GM12878 (cell line): ENCODE measurements around the gene SPIN1. TPM values are rescaled to one million over a fixed set of nuclear protein-coding genes. Genes with fewer than 3 reads are reported as not detected.

Experiments
- ATAC-seq: fragments of 200-7000 bp; cut with Tn5 transposase; 3 replicates; pipeline ENCODE4 v1.9.1; 2020; ENCODE audit warnings: mild to moderate bottlenecking, moderate library complexity
- BruUV-seq: library from RNA; stranded (reverse); fragments of 400-500 nt; replicated peaks from 2 replicates; lab custom pipeline; 2021; lab: Mats Ljungman, UMichigan
- CTCF ChIA-PET: fragments of 300-600 bp; sonication (Branson Sonifier 250); formaldehyde crosslinking; extraction: SDS; loops from one replicate; lab custom pipeline; 2021; ENCODE audit warnings: inconsistent platforms; lab: Yijun Ruan, JAX
- POLR2A ChIA-PET: fragments of 350-600 bp; formaldehyde crosslinking; extraction: SDS; loops from one replicate; lab custom pipeline; 2021; ENCODE audit warnings: inconsistent platforms; lab: Charles Lee
- RAD21 ChIA-PET: fragments of 300-600 bp; sonication (Branson Sonifier 250); formaldehyde crosslinking; loops from one replicate; lab custom pipeline; 2023; ENCODE audit warnings: antibody characterized with exemption; ENCODE audit not compliant: unreplicated experiment; lab: Charles Lee
- SMC1A ChIA-PET: fragments of 300-600 bp; sonication (Branson Sonifier 250); formaldehyde crosslinking; loops from one replicate; lab custom pipeline; 2023; ENCODE audit not compliant: unreplicated experiment, uncharacterized antibody; lab: Charles Lee
- DNase-seq: peaks from one replicate; pipeline ENCODE4 v3.0.0-alpha.2; 2011; ENCODE audit warnings: low read depth, low spot score
- FAIRE-seq: peaks from 3 replicates; lab custom pipeline; 2011; peaks lifted over from hg19 to GRCh38; lab: Jason Lieb, UNC
- H2AFZ ChIP-seq: 2 replicates; pipeline ENCODE4 v1.6.0; 2011; ENCODE audit warnings: low read depth, low read length, control low read depth; ENCODE audit not compliant: control insufficient read depth
- H3K27ac ChIP-seq: 2 replicates; pipeline ENCODE4 v1.5.1; 2011; ENCODE audit warnings: control low read depth; ENCODE audit not compliant: control insufficient read depth, insufficient read depth
- H3K27me3 ChIP-seq, 2 experiments: replicated peaks in 1 of 2; 2 replicates each; pipeline versions ENCODE4 v1.6.0 to v1.6.1; 2011; ENCODE audit warnings: low read length in 1 of 2; ENCODE audit not compliant: control insufficient read depth in 2 of 2, insufficient read depth in 2 of 2
- H3K36me3 ChIP-seq, 2 experiments: 2 replicates each; pipeline ENCODE4 v1.5.1; 2011; ENCODE audit warnings: low read length in 1 of 2; ENCODE audit not compliant: control insufficient read depth in 2 of 2, insufficient read depth in 2 of 2
- H3K4me1 ChIP-seq: 2 replicates; pipeline ENCODE4 v1.6.1; 2011; ENCODE audit warnings: mild to moderate bottlenecking, low read length, moderate library complexity, mixed read lengths; ENCODE audit not compliant: control insufficient read depth, insufficient read depth
- H3K4me2 ChIP-seq: 2 replicates; pipeline ENCODE4 v1.6.0; 2011; ENCODE audit warnings: control low read depth; ENCODE audit not compliant: control insufficient read depth, insufficient read depth
- H3K4me3 ChIP-seq: fragments of 200-600 bp; sonication (generic); 2 replicates; pipeline ENCODE4 v1.5.1; 2016
- H3K79me2 ChIP-seq: 2 replicates; pipeline ENCODE4 v1.6.0; 2011; ENCODE audit warnings: low read length; ENCODE audit not compliant: control insufficient read depth, insufficient read depth
- H3K9ac ChIP-seq: 2 replicates; pipeline ENCODE4 v1.8.0; 2011; ENCODE audit warnings: low read length, control low read depth, mixed read lengths; ENCODE audit not compliant: control insufficient read depth, insufficient read depth
- H3K9me3 ChIP-seq: replicated peaks from 3 replicates; pipeline ENCODE4 v1.5.1; 2011; ENCODE audit warnings: mild to moderate bottlenecking, low read length; ENCODE audit not compliant: control insufficient read depth, insufficient read depth
- H4K20me1 ChIP-seq: 2 replicates; pipeline ENCODE4 v1.6.0; 2011; ENCODE audit not compliant: control insufficient read depth, insufficient read depth
- CHD4 ChIP-seq: fragments of 200-600 bp; sonication (generic); IDR thresholded peaks from 2 replicates; pipeline ENCODE4 v1.6.1; 2016; ENCODE audit warnings: mild to moderate bottlenecking
- CREM ChIP-seq: IDR thresholded peaks from 2 replicates; pipeline ENCODE4 v1.6.1; 2014; ENCODE audit warnings: antibody characterized with exemption, low read depth
- EED ChIP-seq: sonication (generic); IDR thresholded peaks from 2 replicates; pipeline ENCODE4 v1.6.1; 2016; ENCODE audit warnings: antibody characterized with exemption, low read depth
- EGR1 ChIP-seq, 2 experiments: IDR thresholded peaks; 1 replicate in 1 of 2; 2 replicates in 1 of 2; pipeline ENCODE4 v1.6.1; 2011 to 2012; ENCODE audit warnings: low read depth in 2 of 2, low read length in 2 of 2, borderline replicate concordance in 1 of 2, mild to moderate bottlenecking in 1 of 2, moderate library complexity in 1 of 2
- ESRRA ChIP-seq: IDR thresholded peaks from 2 replicates; pipeline ENCODE4 v1.6.1; 2012; ENCODE audit warnings: mild to moderate bottlenecking, low read length, improper control_type of control experiment
- GABPA ChIP-seq: IDR thresholded peaks from 2 replicates; pipeline ENCODE4 v1.6.1; 2014; ENCODE audit warnings: antibody characterized with exemption, low read depth, mild to moderate bottlenecking, inconsistent platforms
- POLR2AphosphoS2 ChIP-seq: IDR thresholded peaks from 2 replicates; pipeline ENCODE4 v1.6.1; 2011; ENCODE audit warnings: low read depth, mild to moderate bottlenecking, low read length, improper control_type of control experiment, moderate library complexity
- POLR2AphosphoS5 ChIP-seq: IDR thresholded peaks from 2 replicates; pipeline ENCODE4 v1.6.1; 2011; ENCODE audit warnings: mild to moderate bottlenecking, low read length, inconsistent platforms
- REST ChIP-seq: IDR thresholded peaks from 2 replicates; pipeline ENCODE4 v1.6.1; 2012; ENCODE audit warnings: mild to moderate bottlenecking, low read depth, low read length
- SMAD5 ChIP-seq: IDR thresholded peaks from 2 replicates; pipeline ENCODE4 v1.6.1; 2016; ENCODE audit warnings: antibody characterized with exemption, low read depth
- YBX1 ChIP-seq: fragments of 450-650 bp; IDR thresholded peaks from 2 replicates; pipeline ENCODE4 v1.6.1; 2016; ENCODE audit warnings: antibody characterized with exemption
- ZBED1 ChIP-seq: IDR thresholded peaks from 2 replicates; pipeline ENCODE4 v1.6.1; 2016; ENCODE audit warnings: borderline replicate concordance
- ZNF217 ChIP-seq: fragments of 450-650 bp; IDR thresholded peaks from 2 replicates; pipeline ENCODE4 v1.6.1; 2017; ENCODE audit warnings: antibody characterized with exemption, mild to moderate bottlenecking
- WGBS: methylation state at CpG from one replicate; pipeline ENCODE4 v1.1.6; 2016; ENCODE audit warnings: low lambda C conversion rate; ENCODE audit not compliant: insufficient replicate concordance, insufficient coverage; ENCODE audit errors: missing lambda C conversion rate; 5-methylcytosine and 5-hydroxymethylcytosine counted together
- in situ Hi-C: fragments of 300-500 bp; cut with MboI; formaldehyde crosslinking; loops from 9 replicates; pipeline ENCODE4 v1.14.3; 2018; ENCODE audit warnings: mixed read lengths
- intact Hi-C: fragments of 100-400 bp; cut with micrococcal nuclease; formaldehyde crosslinking; loops from one replicate; pipeline ENCODE4 v1.14.2; 2022; ENCODE audit not compliant: unreplicated experiment
- polyA plus RNA-seq, 11 experiments: library from polyadenylated mRNA; depleted of rRNA in 4 of 11; unstranded in 6 of 11; stranded (reverse) in 5 of 11; fragments of >200 nt; fragmentation: Nextera tagmentation in 4 of 11; fragmentation: Illumina TruSeq in 1 of 11; extraction: Ambion mirVana in 4 of 11; extraction: Trizol in 1 of 11; gene quantifications; 1 replicate in 1 of 11; 2 replicates in 10 of 11; pipeline versions ENCODE4 v1.2.1 to v1.2.3, GENCODE V29; 2011 to 2016; ENCODE audit warnings: inconsistent platforms in 2 of 11, missing spikeins in 2 of 11, low read depth in 1 of 11
- total RNA-seq, 4 experiments: library from RNA; depleted of rRNA in 3 of 4; stranded (reverse); fragments of >200 nt in 3 of 4; fragmentation: Illumina TruSeq in 1 of 4; extraction: Trizol in 1 of 4; gene quantifications; 2 replicates each; pipeline versions ENCODE4 v1.2.1 to v1.2.3, GENCODE V29; 2013 to 2021
- TF ChIP-seq, protein P1 (sequence below): IDR thresholded peaks from 2 replicates; pipeline ENCODE4 v1.6.1; 2011; ENCODE audit warnings: mild to moderate bottlenecking, low read depth, low read length, moderate library complexity; ENCODE audit not compliant: insufficient replicate concordance
- TF ChIP-seq, protein P2 (sequence below): fragments of 450-650 bp; IDR thresholded peaks from 2 replicates; pipeline ENCODE4 v1.6.1; 2017; ENCODE audit warnings: mild to moderate bottlenecking, moderate library complexity

Gene SPIN1
- total and polyA plus RNA-seq, 10 of the 15 experiments (the other 5 are each of a cell fraction or from before 2014, with no cell fraction given) = 6.6 to 30.3 (median 17.1) TPM

GRCh38 chr9:88524911-88525310, 136.7 kb downstream of the SPIN1 start (continued):
- TF ChIP-seq, protein P1, sequence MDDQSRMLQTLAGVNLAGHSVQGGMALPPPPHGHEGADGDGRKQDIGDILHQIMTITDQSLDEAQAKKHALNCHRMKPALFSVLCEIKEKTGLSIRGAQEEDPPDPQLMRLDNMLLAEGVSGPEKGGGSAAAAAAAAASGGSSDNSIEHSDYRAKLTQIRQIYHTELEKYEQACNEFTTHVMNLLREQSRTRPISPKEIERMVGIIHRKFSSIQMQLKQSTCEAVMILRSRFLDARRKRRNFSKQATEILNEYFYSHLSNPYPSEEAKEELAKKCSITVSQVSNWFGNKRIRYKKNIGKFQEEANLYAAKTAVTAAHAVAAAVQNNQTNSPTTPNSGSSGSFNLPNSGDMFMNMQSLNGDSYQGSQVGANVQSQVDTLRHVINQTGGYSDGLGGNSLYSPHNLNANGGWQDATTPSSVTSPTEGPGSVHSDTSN = no peak
- TF ChIP-seq SMAD5 (no peak), POLR2AphosphoS5 (no peak), GABPA (no peak), EGR1 (IDR thresholded peaks at IDR 0.05; ENCODE audit: borderline replicate concordance in 1 of 2, low read depth in 2 of 2, low read length in 2 of 2) (no peak), ZNF217 (no peak), REST (no peak)

- no peak for ATAC-seq
- Histone ChIP-seq H3K9ac (no peak overlapping the region), H3K4me3 (no peak overlapping the region), H3K79me2 (no peaks in the 10 kb centered on the region), H4K20me1 (no peaks in the 10 kb centered on the region), H3K36me3 (no peaks in the 10 kb centered on the region), H3K9me3 (no peaks in the 10 kb centered on the region), H3K4me2 (no peak overlapping the region), H3K4me1 (no peaks in the 10 kb centered on the region), H3K27me3 (no peaks in the 10 kb centered on the region; a peak in 1 of 4 replicates), H2AFZ (no peak overlapping the region), H3K27ac (no peak overlapping the region)
- no peak for DNase-seq
- SMC1A ChIA-PET = interaction anchor here (1.0 kb wide), 1 partner anchor 93 kb away, joined by 3 read pairs; no protein-coding TSS in a partner anchor
- no peak for FAIRE-seq
- BruUV-seq = no TSS peak
- CTCF ChIA-PET = no interaction called here
- WGBS = 0% methylated on average over 7 of the region's 7 CpGs
- RAD21 ChIA-PET = no interaction called here
- POLR2A ChIA-PET = no interaction called here
- in situ Hi-C loops = no loop called here
- intact Hi-C loops = loop anchor here (2.0 kb wide), 1 partner anchor 425 kb away; no protein-coding TSS in a partner anchor
- no peak for TF ChIP-seq ZBED1
- TF ChIP-seq CREM = no peak
- TF ChIP-seq, protein P2, sequence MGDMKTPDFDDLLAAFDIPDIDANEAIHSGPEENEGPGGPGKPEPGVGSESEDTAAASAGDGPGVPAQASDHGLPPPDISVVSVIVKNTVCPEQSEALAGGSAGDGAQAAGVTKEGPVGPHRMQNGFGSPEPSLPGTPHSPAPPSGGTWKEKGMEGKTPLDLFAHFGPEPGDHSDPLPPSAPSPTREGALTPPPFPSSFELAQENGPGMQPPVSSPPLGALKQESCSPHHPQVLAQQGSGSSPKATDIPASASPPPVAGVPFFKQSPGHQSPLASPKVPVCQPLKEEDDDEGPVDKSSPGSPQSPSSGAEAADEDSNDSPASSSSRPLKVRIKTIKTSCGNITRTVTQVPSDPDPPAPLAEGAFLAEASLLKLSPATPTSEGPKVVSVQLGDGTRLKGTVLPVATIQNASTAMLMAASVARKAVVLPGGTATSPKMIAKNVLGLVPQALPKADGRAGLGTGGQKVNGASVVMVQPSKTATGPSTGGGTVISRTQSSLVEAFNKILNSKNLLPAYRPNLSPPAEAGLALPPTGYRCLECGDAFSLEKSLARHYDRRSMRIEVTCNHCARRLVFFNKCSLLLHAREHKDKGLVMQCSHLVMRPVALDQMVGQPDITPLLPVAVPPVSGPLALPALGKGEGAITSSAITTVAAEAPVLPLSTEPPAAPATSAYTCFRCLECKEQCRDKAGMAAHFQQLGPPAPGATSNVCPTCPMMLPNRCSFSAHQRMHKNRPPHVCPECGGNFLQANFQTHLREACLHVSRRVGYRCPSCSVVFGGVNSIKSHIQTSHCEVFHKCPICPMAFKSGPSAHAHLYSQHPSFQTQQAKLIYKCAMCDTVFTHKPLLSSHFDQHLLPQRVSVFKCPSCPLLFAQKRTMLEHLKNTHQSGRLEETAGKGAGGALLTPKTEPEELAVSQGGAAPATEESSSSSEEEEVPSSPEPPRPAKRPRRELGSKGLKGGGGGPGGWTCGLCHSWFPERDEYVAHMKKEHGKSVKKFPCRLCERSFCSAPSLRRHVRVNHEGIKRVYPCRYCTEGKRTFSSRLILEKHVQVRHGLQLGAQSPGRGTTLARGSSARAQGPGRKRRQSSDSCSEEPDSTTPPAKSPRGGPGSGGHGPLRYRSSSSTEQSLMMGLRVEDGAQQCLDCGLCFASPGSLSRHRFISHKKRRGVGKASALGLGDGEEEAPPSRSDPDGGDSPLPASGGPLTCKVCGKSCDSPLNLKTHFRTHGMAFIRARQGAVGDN = no peak
- TF ChIP-seq CHD4 = no peak
- no peak for TF ChIP-seq EED
- TF ChIP-seq POLR2AphosphoS2 = no peak
- TF ChIP-seq ESRRA = no peak
- no peak for TF ChIP-seq YBX1
Observed at GRCh38 chr9:88527618-88528017, 139.4 kb downstream of the SPIN1 start.
